IMR-90 (cell line): ENCODE data around the gene SNX33. TPM values are rescaled to one million over a fixed set of nuclear protein-coding genes. Genes with fewer than 3 reads are reported as not detected.

Experiments used
- ATAC-seq: fragments of 200-7000 bp; cut with Tn5 transposase; 2 replicates; pipeline ENCODE4 v1.9.1; 2020; ENCODE audit warnings: low read depth, mild to moderate bottlenecking, moderate library complexity
- BruUV-seq: library from RNA; stranded (reverse); fragments of 400-500 nt; replicated peaks from 2 replicates; lab custom pipeline; 2021; lab: Mats Ljungman, UMichigan
- CTCF ChIA-PET: fragments of 300-600 bp; formaldehyde crosslinking; extraction: SDS; loops from one replicate; lab custom pipeline; 2021; ENCODE audit warnings: antibody characterized with exemption; lab: Yijun Ruan, JAX
- POLR2A ChIA-PET: fragments of 300-600 bp; sonication (Branson Sonifier 250); formaldehyde crosslinking; loops from one replicate; lab custom pipeline; 2022; ENCODE audit warnings: antibody characterized with exemption; ENCODE audit not compliant: unreplicated experiment; lab: Charles Lee
- DNase-seq: peaks from one replicate; pipeline ENCODE4 v3.0.0; 2013
- H2AFZ ChIP-seq: replicated peaks from 2 replicates; pipeline ENCODE3; 2013; ENCODE audit warnings: low read length, mild to moderate bottlenecking; ENCODE audit not compliant: poor library complexity
- H2AK5ac ChIP-seq: 2 replicates; pipeline ENCODE4 v1.6.1; 2013; ENCODE audit warnings: low read depth, low read length, inconsistent platforms
- H2AK9ac ChIP-seq: replicated peaks from 2 replicates; pipeline ENCODE3; 2013; ENCODE audit warnings: mild to moderate bottlenecking, low read depth, low read length, moderate library complexity; ENCODE audit not compliant: poor library complexity
- H2BK120ac ChIP-seq: 2 replicates; pipeline ENCODE4 v1.6.1; 2013; ENCODE audit warnings: low read depth, low read length, inconsistent platforms
- H2BK15ac ChIP-seq: 3 replicates; pipeline ENCODE4 v1.6.1; 2013; ENCODE audit warnings: low read depth, low read length, inconsistent platforms
- H2BK20ac ChIP-seq: 2 replicates; pipeline ENCODE4 v1.6.1; 2013; ENCODE audit warnings: low read depth, mild to moderate bottlenecking, inconsistent platforms, low read length, moderate library complexity
- H2BK5ac ChIP-seq: 2 replicates; pipeline ENCODE4 v1.6.1; 2013; ENCODE audit warnings: mild to moderate bottlenecking, low read depth, low read length, inconsistent platforms; ENCODE audit not compliant: poor library complexity, severe bottlenecking
- H3K14ac ChIP-seq: replicated peaks from 2 replicates; pipeline ENCODE4 v1.6.1; 2013; ENCODE audit warnings: low read depth, low read length, inconsistent platforms
- H3K18ac ChIP-seq: 2 replicates; pipeline ENCODE4 v1.6.1; 2013; ENCODE audit warnings: low read depth, low read length, control low read depth
- H3K23ac ChIP-seq: 2 replicates; pipeline ENCODE4 v1.6.1; 2013; ENCODE audit warnings: low read depth, low read length, inconsistent platforms
- H3K27ac ChIP-seq: 2 replicates; pipeline ENCODE4 v1.5.1; 2013; ENCODE audit warnings: mild to moderate bottlenecking, control low read depth, low read length; ENCODE audit not compliant: insufficient read depth
- H3K27me3 ChIP-seq: 2 replicates; pipeline ENCODE4 v1.6.1; 2013; ENCODE audit warnings: low read length; ENCODE audit not compliant: control insufficient read depth, insufficient read depth
- H3K36me3 ChIP-seq: 2 replicates; pipeline ENCODE4 v1.6.1; 2013; ENCODE audit warnings: low read length, mixed read lengths; ENCODE audit not compliant: control insufficient read depth, insufficient read depth
- H3K4ac ChIP-seq: 2 replicates; pipeline ENCODE4 v1.6.1; 2013; ENCODE audit warnings: low read depth, low read length, inconsistent platforms
- H3K4me1 ChIP-seq: 2 replicates; pipeline ENCODE4 v1.6.1; 2013; ENCODE audit warnings: low read length, mixed read lengths; ENCODE audit not compliant: control insufficient read depth, insufficient read depth
- H3K4me2 ChIP-seq: 2 replicates; pipeline ENCODE4 v1.6.1; 2013; ENCODE audit warnings: low read depth, mild to moderate bottlenecking, control low read depth, low read length, moderate library complexity
- H3K4me3 ChIP-seq: 2 replicates; pipeline ENCODE4 v1.5.1; 2013; ENCODE audit warnings: low read depth, mild to moderate bottlenecking, control low read depth, low read length, moderate library complexity; ENCODE audit not compliant: insufficient read depth
- H3K56ac ChIP-seq: 2 replicates; pipeline ENCODE4 v1.6.1; 2013; ENCODE audit warnings: low read length, inconsistent platforms; ENCODE audit not compliant: insufficient read depth; ENCODE audit errors: extremely low read depth
- H3K79me1 ChIP-seq, 2 experiments: 2 replicates each; pipeline ENCODE4 v1.6.1; 2013; ENCODE audit warnings: low read length in 2 of 2, inconsistent platforms in 1 of 2, low read depth in 1 of 2
- H3K9ac ChIP-seq: 2 replicates; pipeline ENCODE4 v1.6.1; 2013; ENCODE audit warnings: low read depth, low read length, control low read depth
- H3K9me1 ChIP-seq: 2 replicates; pipeline ENCODE4 v1.6.1; 2013; ENCODE audit warnings: low read length, inconsistent platforms; ENCODE audit not compliant: insufficient read depth
- H3K9me3 ChIP-seq: 2 replicates; pipeline ENCODE4 v1.6.1; 2013; ENCODE audit warnings: low read length; ENCODE audit not compliant: control insufficient read depth, insufficient read depth
- H4K20me1 ChIP-seq: 2 replicates; pipeline ENCODE4 v1.6.1; 2013; ENCODE audit warnings: low read length, inconsistent platforms; ENCODE audit not compliant: insufficient read depth
- H4K5ac ChIP-seq: 2 replicates; pipeline ENCODE4 v1.6.1; 2013; ENCODE audit warnings: mild to moderate bottlenecking, low read depth, low read length, control low read depth
- H4K8ac ChIP-seq, 2 experiments: 2 replicates each; pipeline ENCODE4 v1.6.1; 2013; ENCODE audit warnings: low read depth in 2 of 2, low read length in 2 of 2, control low read depth in 1 of 2, inconsistent platforms in 1 of 2
- H4K91ac ChIP-seq: 2 replicates; pipeline ENCODE4 v1.6.1; 2013; ENCODE audit warnings: low read depth, low read length, inconsistent platforms; ENCODE audit not compliant: insufficient read depth
- BHLHE40 ChIP-seq: fragments of 150-350 bp; IDR thresholded peaks from 2 replicates; pipeline ENCODE4 v1.6.1; 2016; ENCODE audit warnings: mild to moderate bottlenecking, low read depth, low read length
- CEBPB ChIP-seq: IDR thresholded peaks from 2 replicates; pipeline ENCODE4 v1.6.1; 2012; ENCODE audit warnings: low read depth, low read length, improper control_type of control experiment
- CHD1 ChIP-seq: IDR thresholded peaks from 2 replicates; pipeline ENCODE4 v1.6.1; 2012; ENCODE audit warnings: low read depth, low read length, improper control_type of control experiment
- ELK1 ChIP-seq: fragments of 150-350 bp; IDR thresholded peaks from 2 replicates; pipeline ENCODE4 v1.6.1; 2016; ENCODE audit warnings: low read depth, mild to moderate bottlenecking, low read length, moderate library complexity, borderline replicate concordance
- MAFK ChIP-seq: IDR thresholded peaks from 2 replicates; pipeline ENCODE4 v1.6.1; 2012; ENCODE audit warnings: low read depth, low read length, improper control_type of control experiment
- MAZ ChIP-seq: IDR thresholded peaks from 2 replicates; pipeline ENCODE4 v1.6.1; 2012; ENCODE audit warnings: low read depth, mild to moderate bottlenecking, low read length, improper control_type of control experiment, moderate library complexity, borderline replicate concordance
- MXI1 ChIP-seq: IDR thresholded peaks from 2 replicates; pipeline ENCODE4 v1.6.1; 2012; ENCODE audit warnings: low read depth, mild to moderate bottlenecking, low read length, moderate library complexity, borderline replicate concordance
- NFE2L2 ChIP-seq: fragments of 150-350 bp; IDR thresholded peaks from 2 replicates; pipeline ENCODE4 v1.6.1; 2016; ENCODE audit warnings: low read depth, mild to moderate bottlenecking, low read length
- RAD21 ChIP-seq: IDR thresholded peaks from 2 replicates; pipeline ENCODE4 v1.6.1; 2012; ENCODE audit warnings: low read length, improper control_type of control experiment
- RCOR1 ChIP-seq: IDR thresholded peaks from 2 replicates; pipeline ENCODE4 v1.6.1; 2012; ENCODE audit warnings: mild to moderate bottlenecking, low read length, improper control_type of control experiment; ENCODE audit not compliant: insufficient replicate concordance
- RFX5 ChIP-seq: IDR thresholded peaks from 2 replicates; pipeline ENCODE4 v1.8.0; 2012; ENCODE audit warnings: low read depth, mild to moderate bottlenecking, low read length, moderate library complexity
- SMC3 ChIP-seq: fragments of 150-350 bp; IDR thresholded peaks from 2 replicates; pipeline ENCODE4 v1.6.1; 2016; ENCODE audit warnings: low read depth, mild to moderate bottlenecking, antibody characterized with exemption, low read length, moderate library complexity
- WGBS, 2 experiments: methylation state at CpG; one replicate each; pipeline versions ENCODE4 v1.1.5 to v1.1.7; 2013; ENCODE audit warnings: missing lambda C conversion rate in 2 of 2; ENCODE audit not compliant: insufficient read length in 1 of 2; ENCODE audit errors: extremely low coverage in 2 of 2; 5-methylcytosine and 5-hydroxymethylcytosine counted together
- dilution Hi-C: fragments of 300-500 bp; cut with HindIII; formaldehyde crosslinking; loops from one replicate; pipeline ENCODE4 v1.14.3; 2018; ENCODE audit warnings: low sequenced_read_pairs; ENCODE audit not compliant: unreplicated experiment
- in situ Hi-C: fragments of 300-500 bp; cut with MboI; formaldehyde crosslinking; loops from 3 replicates; pipeline ENCODE4 v1.14.3; 2019; ENCODE audit warnings: low sequenced_read_pairs, inconsistent platforms, mixed read lengths
- intact Hi-C: fragments of 100-400 bp; cut with micrococcal nuclease; formaldehyde crosslinking; loops from 2 replicates; pipeline ENCODE4 v1.10.0; 2022
- polyA plus RNA-seq, 3 experiments: library from polyadenylated mRNA; depleted of rRNA; stranded (reverse); fragments of >200 nt; gene quantifications; 2 replicates each; pipeline ENCODE4 v1.2.3, GENCODE V29; 2012; ENCODE audit warnings: low replicate concordance in 1 of 3
- total RNA-seq: library from RNA; depleted of rRNA; stranded (reverse); fragments of >200 nt; gene quantifications from 2 replicates; pipeline ENCODE4 v1.2.3, GENCODE V29; 2012
- TF ChIP-seq, protein P1 (sequence below): conservative IDR thresholded peaks from 2 replicates; pipeline ENCODE4 v1.5.1; 2012; ENCODE audit warnings: mild to moderate bottlenecking, low read depth, low read length, improper control_type of control experiment
- TF ChIP-seq, protein P2 (sequence below): fragments of 150-350 bp; IDR thresholded peaks from 2 replicates; pipeline ENCODE4 v1.6.1; 2017; ENCODE audit warnings: mild to moderate bottlenecking, antibody characterized with exemption, low read length, low read depth

Gene SNX33
- total and polyA plus RNA-seq, 2 of the 4 experiments (the other 2 are of a cell fraction): 12.7 to 14.6 TPM

- Histone ChIP-seq H3K4me1 (peaks cover 21% of the 10 kb centered on the region), H2AK9ac (no peak overlapping the region), H3K9me3 (no peaks in the 10 kb centered on the region), H3K18ac (peak overlapping the region; percentile 15; the same call in 1 of the 2 replicates), H3K56ac (no peak overlapping the region), H2BK15ac (peak overlapping the region; percentile 1; the same call in 1 of the 3 replicates), H3K23ac (no peak overlapping the region), H2AFZ (peak overlapping the region; percentile 0), H3K9me1 (peaks cover 31% of the 10 kb centered on the region), H4K5ac (peak overlapping the region; percentile 45), H3K4me3 (no peak overlapping the region), H4K91ac (peak overlapping the region; percentile 49; the same call in 1 of the 2 replicates), H2AK5ac (peak overlapping the region; percentile 78), H3K36me3 (peaks cover 43% of the 10 kb centered on the region), H3K27me3 (no peaks in the 10 kb centered on the region), H4K8ac (peak overlapping the region; percentile 10 to 59; a peak in 2 of 4 replicates), H3K79me1 (peaks cover 22 to 92% of the 10 kb centered on the region in 2 experiments), H3K4ac (peak overlapping the region; percentile 77), H3K4me2 (no peak overlapping the region), H2BK5ac (peak overlapping the region; percentile 95), H2BK20ac (no peak overlapping the region), H2BK120ac (peak overlapping the region; percentile 40), H4K20me1 (peaks cover 42% of the 10 kb centered on the region), H3K27ac (peak overlapping the region; percentile 86), H3K14ac (peak overlapping the region; percentile 79), H3K9ac (peak overlapping the region; percentile 50)
- no TSS peak for BruUV-seq
- DNase-seq: no peak
- ATAC-seq: no peak
- ChIA-PET POLR2A (no interaction called here), CTCF (no interaction called here)
- dilution Hi-C loops (no loop called here), in situ Hi-C loops (loop anchor here (10.0 kb wide), 1 partner anchor 65 kb away; a partner anchor contains a TSS), intact Hi-C loops (loop anchor here (2.0 kb wide), 1 partner anchor 21 kb away; no protein-coding TSS in a partner anchor)
- 85% methylated on average over 11 of the region's 17 CpGs; no CpG with 5 or more reads in 1 of the 2 experiments for WGBS, 2 experiments
- no peak for TF ChIP-seq CEBPB
- TF ChIP-seq RAD21: no peak
- TF ChIP-seq BHLHE40: no peak
- no peak for TF ChIP-seq MXI1
- no peak for TF ChIP-seq ELK1
- TF ChIP-seq, protein P1, sequence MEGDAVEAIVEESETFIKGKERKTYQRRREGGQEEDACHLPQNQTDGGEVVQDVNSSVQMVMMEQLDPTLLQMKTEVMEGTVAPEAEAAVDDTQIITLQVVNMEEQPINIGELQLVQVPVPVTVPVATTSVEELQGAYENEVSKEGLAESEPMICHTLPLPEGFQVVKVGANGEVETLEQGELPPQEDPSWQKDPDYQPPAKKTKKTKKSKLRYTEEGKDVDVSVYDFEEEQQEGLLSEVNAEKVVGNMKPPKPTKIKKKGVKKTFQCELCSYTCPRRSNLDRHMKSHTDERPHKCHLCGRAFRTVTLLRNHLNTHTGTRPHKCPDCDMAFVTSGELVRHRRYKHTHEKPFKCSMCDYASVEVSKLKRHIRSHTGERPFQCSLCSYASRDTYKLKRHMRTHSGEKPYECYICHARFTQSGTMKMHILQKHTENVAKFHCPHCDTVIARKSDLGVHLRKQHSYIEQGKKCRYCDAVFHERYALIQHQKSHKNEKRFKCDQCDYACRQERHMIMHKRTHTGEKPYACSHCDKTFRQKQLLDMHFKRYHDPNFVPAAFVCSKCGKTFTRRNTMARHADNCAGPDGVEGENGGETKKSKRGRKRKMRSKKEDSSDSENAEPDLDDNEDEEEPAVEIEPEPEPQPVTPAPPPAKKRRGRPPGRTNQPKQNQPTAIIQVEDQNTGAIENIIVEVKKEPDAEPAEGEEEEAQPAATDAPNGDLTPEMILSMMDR: no peak
- TF ChIP-seq MAZ: no peak
- TF ChIP-seq, protein P2, sequence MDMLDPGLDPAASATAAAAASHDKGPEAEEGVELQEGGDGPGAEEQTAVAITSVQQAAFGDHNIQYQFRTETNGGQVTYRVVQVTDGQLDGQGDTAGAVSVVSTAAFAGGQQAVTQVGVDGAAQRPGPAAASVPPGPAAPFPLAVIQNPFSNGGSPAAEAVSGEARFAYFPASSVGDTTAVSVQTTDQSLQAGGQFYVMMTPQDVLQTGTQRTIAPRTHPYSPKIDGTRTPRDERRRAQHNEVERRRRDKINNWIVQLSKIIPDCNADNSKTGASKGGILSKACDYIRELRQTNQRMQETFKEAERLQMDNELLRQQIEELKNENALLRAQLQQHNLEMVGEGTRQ: no peak
- no peak for TF ChIP-seq MAFK
- no peak for TF ChIP-seq NFE2L2
- no peak for TF ChIP-seq RCOR1
- no peak for TF ChIP-seq RFX5
- TF ChIP-seq CHD1: no peak
- no peak for TF ChIP-seq SMC3
Observed at GRCh38 chr15:75659928-75660645, 12.4 kb downstream of the SNX33 start.
